ENCODE results near the gene RHOH. TPM values are rescaled to one million over a fixed set of nuclear protein-coding genes. Genes with fewer than 3 reads are reported as not detected.
A peak's percentile ranks its signal among the peaks of the same experiment; 100 is the strongest.

RHOH gene
- total and polyA plus RNA-seq, 10 of the 15 experiments (the other 5 are each of a cell fraction or from before 2014, with no cell fraction given) = 46.5 to 120 (median 57.9) TPM

DNA sequence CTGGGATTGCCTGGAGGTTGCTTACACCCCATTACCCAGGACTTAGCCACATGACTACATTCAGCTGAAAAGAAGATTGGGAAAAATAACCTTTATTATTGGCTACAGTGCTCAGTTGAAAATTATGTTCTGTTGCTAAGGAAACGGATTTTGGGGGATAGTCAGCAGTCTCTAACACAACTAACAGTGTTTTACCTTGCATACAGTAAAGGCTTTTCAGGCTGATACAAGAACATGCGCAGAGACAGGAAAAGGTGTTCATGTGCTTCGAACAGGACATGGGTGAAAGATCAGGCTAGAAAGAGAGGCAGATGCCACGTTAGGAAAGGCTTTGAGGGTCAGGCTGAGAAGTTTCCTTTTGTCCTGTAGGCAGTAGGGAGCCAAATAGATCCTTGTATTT is 14.8 kb upstream of the RHOH start:
- intact Hi-C loops (cut with micrococcal nuclease; ENCODE audit: unreplicated experiment) = no loop called here
- 26% methylated on average over 4 of the region's 4 CpGs for WGBS (ENCODE audit: insufficient coverage, insufficient replicate concordance, low lambda C conversion rate, missing lambda C conversion rate)
- no peaks in the 10 kb centered on the region for H3K27me3 ChIP-seq (replicated peaks in 1 of 2; ENCODE audit: control insufficient read depth in 2 of 2, insufficient read depth in 2 of 2, low read length in 1 of 2)
- no peak overlapping the region for H3K4me3 ChIP-seq
- POLR2A ChIA-PET = interaction anchor here (0.6 to 7.3 kb wide), 4 partner anchors 10 to 251 kb away, joined by 3 to 102 read pairs (median 6); partner anchors contain the start of gene RHOH
- ATAC-seq (no peak), FAIRE-seq (no peak), DNase-seq (ENCODE audit: low read depth, low spot score) (no peak)
- in situ Hi-C loops (cut with MboI) = loop anchor here (25.0 kb wide), 1 partner anchor 1370 kb away; the partner anchor contains the start of gene TLR1
- H3K4me2 ChIP-seq (ENCODE audit: control insufficient read depth, insufficient read depth) = peak overlapping the region; percentile 53; the same call in 1 of the 2 replicates
- no peak for TF ChIP-seq TCF12 (IDR thresholded peaks at IDR 0.05; ENCODE audit: low read depth, low read length)
- 0 out of 4 replicates have a peak, but pooled peaks of 1 of the 2 experiments have one; percentile 11 for TF ChIP-seq ETV6 (conservative IDR thresholded peaks at IDR 0.05 in 1 of 2, IDR thresholded peaks at IDR 0.05 in 1 of 2; ENCODE audit: borderline replicate concordance in 1 of 2, low read depth in 1 of 2)
- H4K20me1 ChIP-seq (ENCODE audit: control insufficient read depth, insufficient read depth) = no peaks in the 10 kb centered on the region
- peaks cover 11% of the 10 kb centered on the region for H3K79me2 ChIP-seq (ENCODE audit: control insufficient read depth, insufficient read depth, low read length)
- H3K4me1 ChIP-seq (ENCODE audit: control insufficient read depth, insufficient read depth, low read length) = peaks cover 31% of the 10 kb centered on the region
- BruUV-seq (replicated peaks) = no TSS peak
- RAD21 ChIA-PET (ENCODE audit: unreplicated experiment) = interaction anchor here (1.8 to 6.6 kb wide), 4 partner anchors 20 to 45 kb away, joined by 4 to 68 read pairs (median 22); no protein-coding TSS in a partner anchor
- peak overlapping the region; percentile 45 for H3K27ac ChIP-seq (ENCODE audit: control insufficient read depth, insufficient read depth)
- peak overlapping the region; percentile 59 for H2AFZ ChIP-seq (ENCODE audit: control insufficient read depth, low read depth, low read length)
- H3K36me3 ChIP-seq (ENCODE audit: control insufficient read depth in 2 of 2, insufficient read depth in 2 of 2, low read length in 1 of 2) = no peaks in the 10 kb centered on the region
- no peaks in the 10 kb centered on the region for H3K9me3 ChIP-seq (replicated peaks; ENCODE audit: control insufficient read depth, insufficient read depth, low read length)
- CTCF ChIA-PET = interaction anchor here (1.7 to 11.5 kb wide), 3 partner anchors 12 to 135 kb away, joined by 3 to 121 read pairs (median 10); no protein-coding TSS in a partner anchor
- H3K9ac ChIP-seq (ENCODE audit: control insufficient read depth, insufficient read depth, low read length) = no peak overlapping the region
- SMC1A ChIA-PET (ENCODE audit: uncharacterized antibody, unreplicated experiment) = interaction anchor here (0.6 to 20.3 kb wide), 6 partner anchors 12 to 1021 kb away, joined by 3 to 336 read pairs (median 4); no protein-coding TSS in a partner anchor

DNA sequence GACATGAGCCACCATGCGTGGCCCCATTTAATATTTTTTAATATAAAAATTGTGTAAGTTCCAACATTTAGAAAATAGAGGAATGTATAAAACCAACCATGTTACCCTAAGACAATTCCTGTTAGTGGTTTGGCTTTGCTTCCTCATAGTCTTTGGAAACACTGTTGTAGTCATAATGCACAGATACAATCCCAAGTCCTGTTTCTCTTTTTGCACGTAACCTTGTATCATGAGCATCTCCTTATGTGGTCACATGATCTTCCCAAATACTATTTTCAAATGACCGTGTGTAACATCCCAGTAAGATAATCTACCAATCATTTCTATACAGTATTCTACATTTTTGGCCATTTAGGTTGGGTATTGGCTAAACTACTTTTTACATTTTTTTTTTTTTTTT is 13.9 kb upstream of the RHOH start:
- intact Hi-C loops (cut with micrococcal nuclease; ENCODE audit: unreplicated experiment) = no loop called here
- Histone ChIP-seq H3K4me2 (ENCODE audit: control insufficient read depth, insufficient read depth) (no peak overlapping the region), H3K4me1 (ENCODE audit: control insufficient read depth, insufficient read depth, low read length) (peaks cover 39% of the 10 kb centered on the region), H3K36me3 (ENCODE audit: control insufficient read depth in 2 of 2, insufficient read depth in 2 of 2, low read length in 1 of 2) (no peaks in the 10 kb centered on the region), H2AFZ (ENCODE audit: control insufficient read depth, low read depth, low read length) (no peak overlapping the region), H3K9ac (ENCODE audit: control insufficient read depth, insufficient read depth, low read length) (no peak overlapping the region), H3K27ac (ENCODE audit: control insufficient read depth, insufficient read depth) (no peak overlapping the region), H4K20me1 (ENCODE audit: control insufficient read depth, insufficient read depth) (no peaks in the 10 kb centered on the region), H3K9me3 (replicated peaks; ENCODE audit: control insufficient read depth, insufficient read depth, low read length) (no peaks in the 10 kb centered on the region), H3K79me2 (ENCODE audit: control insufficient read depth, insufficient read depth, low read length) (peaks cover 19% of the 10 kb centered on the region), H3K4me3 (no peak overlapping the region), H3K27me3 (replicated peaks in 1 of 2; ENCODE audit: control insufficient read depth in 2 of 2, insufficient read depth in 2 of 2, low read length in 1 of 2) (no peaks in the 10 kb centered on the region)
- ChIA-PET SMC1A (ENCODE audit: uncharacterized antibody, unreplicated experiment) (interaction anchor here (1.0 to 20.3 kb wide), 9 partner anchors 9 to 134 kb away, joined by 3 to 374 read pairs (median 57); partner anchors contain the start of gene RHOH), CTCF (interaction anchor here (2.3 to 11.5 kb wide), 4 partner anchors 12 to 134 kb away, joined by 10 to 121 read pairs (median 16); no protein-coding TSS in a partner anchor), POLR2A (interaction anchor here (1.8 to 7.3 kb wide), 3 partner anchors 12 to 31 kb away, joined by 4 to 102 read pairs (median 16); partner anchors contain the start of gene RHOH), RAD21 (ENCODE audit: unreplicated experiment) (interaction anchor here (1.1 to 18.0 kb wide), 9 partner anchors 12 to 125 kb away, joined by 4 to 356 read pairs (median 42); partner anchors contain the start of gene RHOH)
- FAIRE-seq = no peak
- BruUV-seq (replicated peaks) = no TSS peak
- ATAC-seq = no peak
- 100% methylated on average over 3 of the region's 3 CpGs for WGBS (ENCODE audit: insufficient coverage, insufficient replicate concordance, low lambda C conversion rate, missing lambda C conversion rate)
- in situ Hi-C loops (cut with MboI) = loop anchor here (25.0 kb wide), 1 partner anchor 1371 kb away; the partner anchor contains the start of gene TLR1
- TF ChIP-seq IKZF2 (IDR thresholded peaks at IDR 0.05) = 0 out of 4 replicates have a peak, but pooled peaks of 1 of the 2 experiments have one; percentile 8
- no peak for TF ChIP-seq IKZF1 (conservative IDR thresholded peaks at IDR 0.05)
- DNase-seq (ENCODE audit: low read depth, low spot score) = no peak

Data from GM12878 (cell line).